Measurements from ENCODE around the gene KLHDC2. TPM values are rescaled to one million over a fixed set of nuclear protein-coding genes. Genes with fewer than 3 reads are reported as not detected.
"Not testable (repeated sequence)": the region's sequence is repeated elsewhere in the genome, so short reads cannot be mapped to it uniquely, and the experiment has no call there.

KLHDC2 gene
- total RNA-seq, 4 donors from 2014 or later: 58.9 to 89.1 (median 65.2) TPM

DNA sequence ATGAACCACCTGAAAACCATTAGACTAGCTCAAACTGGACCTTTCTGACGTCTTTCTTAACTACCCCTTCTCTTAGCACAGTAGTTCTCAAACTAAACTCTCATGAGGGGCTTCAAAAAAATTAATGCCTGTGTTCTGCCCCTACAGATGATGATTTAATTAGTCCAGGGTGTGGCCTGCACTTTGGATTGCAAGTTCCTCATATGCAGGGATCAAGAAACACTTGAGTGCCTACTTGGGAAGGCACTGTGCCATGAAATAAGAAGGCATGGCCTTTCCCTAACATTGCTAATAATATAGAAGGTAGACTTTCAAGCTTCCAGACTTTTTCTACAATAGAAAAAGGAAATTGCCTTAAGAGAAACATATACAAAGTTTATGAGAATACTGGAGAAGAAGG lies 22.8 kb upstream of the KLHDC2 start:
- no peak for DNase-seq (ENCODE audit: low spot score in 2 of 2)
- 77 to 97% methylated on average over 1 of the region's 1 CpG for WGBS, 2 donors
- no peak overlapping the region for H3K4me3 ChIP-seq (ENCODE audit: low read depth, poor library complexity, severe bottlenecking)
- intact Hi-C loops (cut with DNase I; ENCODE audit: low total_unique reads): no loop called here
- TF ChIP-seq, protein P1, sequence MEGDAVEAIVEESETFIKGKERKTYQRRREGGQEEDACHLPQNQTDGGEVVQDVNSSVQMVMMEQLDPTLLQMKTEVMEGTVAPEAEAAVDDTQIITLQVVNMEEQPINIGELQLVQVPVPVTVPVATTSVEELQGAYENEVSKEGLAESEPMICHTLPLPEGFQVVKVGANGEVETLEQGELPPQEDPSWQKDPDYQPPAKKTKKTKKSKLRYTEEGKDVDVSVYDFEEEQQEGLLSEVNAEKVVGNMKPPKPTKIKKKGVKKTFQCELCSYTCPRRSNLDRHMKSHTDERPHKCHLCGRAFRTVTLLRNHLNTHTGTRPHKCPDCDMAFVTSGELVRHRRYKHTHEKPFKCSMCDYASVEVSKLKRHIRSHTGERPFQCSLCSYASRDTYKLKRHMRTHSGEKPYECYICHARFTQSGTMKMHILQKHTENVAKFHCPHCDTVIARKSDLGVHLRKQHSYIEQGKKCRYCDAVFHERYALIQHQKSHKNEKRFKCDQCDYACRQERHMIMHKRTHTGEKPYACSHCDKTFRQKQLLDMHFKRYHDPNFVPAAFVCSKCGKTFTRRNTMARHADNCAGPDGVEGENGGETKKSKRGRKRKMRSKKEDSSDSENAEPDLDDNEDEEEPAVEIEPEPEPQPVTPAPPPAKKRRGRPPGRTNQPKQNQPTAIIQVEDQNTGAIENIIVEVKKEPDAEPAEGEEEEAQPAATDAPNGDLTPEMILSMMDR (IDR thresholded peaks at IDR 0.05): no peak
- no peak for TF ChIP-seq POLR2A (IDR thresholded peaks at IDR 0.05)

DNA sequence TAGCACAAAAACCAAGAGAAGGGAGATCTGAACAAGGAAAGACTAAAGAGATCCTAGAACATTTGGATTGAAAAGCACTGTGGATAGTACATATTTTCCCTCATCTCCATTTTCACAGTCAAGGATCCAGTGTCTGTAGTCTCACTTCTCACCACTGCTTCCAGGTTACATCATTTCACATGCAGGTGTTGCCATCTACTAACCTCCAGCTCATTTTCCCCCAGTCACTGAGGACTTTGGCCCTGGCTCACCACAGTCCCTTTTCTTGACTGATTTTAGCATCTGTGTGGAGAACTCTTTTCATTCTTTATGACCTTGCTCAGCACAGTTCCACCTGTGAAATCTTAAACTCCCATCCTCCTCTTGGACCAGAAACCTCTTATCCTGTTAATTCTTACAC lies 21.5 kb upstream of the KLHDC2 start:
- DNase-seq (ENCODE audit: low spot score in 2 of 2); H3K4me3 ChIP-seq (ENCODE audit: low read depth, poor library complexity, severe bottlenecking); intact Hi-C loops (cut with DNase I; ENCODE audit: low total_unique reads): not testable (repeated sequence)

DNA sequence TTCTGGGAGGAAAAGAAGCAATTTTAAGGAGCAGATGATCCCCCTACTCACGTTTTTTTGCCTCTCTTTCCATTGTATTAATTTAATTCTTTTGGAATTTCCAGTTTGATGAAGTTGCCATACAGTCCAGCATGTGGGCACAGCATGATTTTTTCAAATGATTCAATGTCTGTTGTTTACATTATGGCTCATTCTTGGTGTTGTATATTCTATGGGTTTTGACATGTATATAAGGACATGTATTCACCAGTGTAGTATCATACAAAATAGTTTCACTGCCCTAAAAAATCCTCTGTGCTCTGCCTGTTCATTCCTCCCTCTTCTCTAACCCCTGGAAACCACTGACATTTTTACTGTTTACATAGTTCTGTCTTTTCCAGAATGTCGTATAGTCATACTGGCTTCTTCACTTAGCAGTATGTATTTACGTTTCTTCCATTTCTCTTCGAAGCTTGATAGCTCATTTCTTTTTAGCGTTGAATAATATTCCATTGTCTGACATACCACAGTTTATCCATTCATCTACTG lies 13.3 kb upstream of the KLHDC2 start:
- intact Hi-C loops (cut with DNase I; ENCODE audit: low total_unique reads): no loop called here
- 87 to 89% methylated on average over 5 of the region's 5 CpGs for WGBS, 2 donors
- no peak overlapping the region for H3K4me3 ChIP-seq (ENCODE audit: low read depth, poor library complexity, severe bottlenecking)
- no peak for DNase-seq (ENCODE audit: low spot score in 2 of 2)
- TF ChIP-seq, protein P1 (IDR thresholded peaks at IDR 0.05): no peak
- no peak for TF ChIP-seq POLR2A (IDR thresholded peaks at IDR 0.05)

DNA sequence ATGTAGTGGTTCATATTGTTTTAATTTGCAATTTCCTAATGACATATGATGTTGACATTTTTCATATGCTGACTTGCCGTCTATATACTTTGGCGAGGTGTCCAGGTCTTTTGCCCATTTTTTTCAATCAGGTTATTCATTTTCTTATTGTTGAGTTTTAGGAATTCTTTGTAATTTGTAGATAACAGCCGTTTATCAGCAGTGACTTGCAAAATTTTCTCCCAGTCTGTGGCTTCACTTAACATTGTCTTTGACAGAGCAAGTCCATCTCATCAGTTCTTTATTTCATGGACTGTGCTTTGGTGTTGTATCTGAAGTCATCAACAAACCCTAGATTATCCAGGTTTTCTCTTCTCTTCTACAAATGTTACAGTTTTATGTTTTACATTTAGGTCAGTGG lies 12.6 kb upstream of the KLHDC2 start:
- intact Hi-C loops (cut with DNase I; ENCODE audit: low total_unique reads): no loop called here
- H3K4me3 ChIP-seq (ENCODE audit: low read depth, poor library complexity, severe bottlenecking): no peak overlapping the region
- TF ChIP-seq, protein P1 (IDR thresholded peaks at IDR 0.05): no peak
- TF ChIP-seq POLR2A (IDR thresholded peaks at IDR 0.05): no peak
- no peak for DNase-seq (ENCODE audit: low spot score in 2 of 2)
- 72 to 82% methylated on average over 3 of the region's 3 CpGs for WGBS, 2 donors

DNA sequence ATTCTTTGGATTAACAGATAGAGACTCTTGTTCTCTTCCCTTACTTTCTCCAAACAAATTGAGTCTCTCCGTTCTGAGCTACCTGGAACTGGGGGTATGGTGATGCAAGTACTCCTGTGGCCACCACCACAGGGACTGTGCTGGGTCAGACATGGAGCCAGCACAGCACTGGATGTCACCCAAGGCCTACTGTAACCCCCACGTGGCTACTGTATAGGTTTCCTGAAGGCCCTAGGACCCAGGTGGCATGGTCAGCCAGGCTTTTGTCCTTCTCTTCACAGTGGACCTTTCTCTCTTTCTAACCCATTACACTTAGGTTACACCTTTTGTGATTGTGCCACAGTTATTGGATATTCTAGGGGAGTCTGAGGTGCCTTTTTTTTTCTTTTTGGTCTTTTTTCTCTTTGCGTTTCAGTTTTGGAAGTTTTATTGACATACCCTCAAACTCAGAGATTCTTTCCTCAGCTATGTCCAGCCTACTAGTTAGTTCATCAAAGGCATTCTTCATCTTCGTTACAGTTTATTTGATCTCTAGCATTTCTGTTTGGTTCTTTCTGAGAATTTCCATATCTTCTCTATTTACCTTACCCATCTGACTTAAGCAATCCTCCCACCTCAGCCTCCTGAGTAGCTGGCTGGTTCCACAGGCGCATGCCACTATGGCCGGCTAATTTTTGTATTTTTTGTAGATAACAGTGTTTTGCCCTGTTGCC lies 6.0 kb upstream of the KLHDC2 start:
- no peak for TF ChIP-seq POLR2A (IDR thresholded peaks at IDR 0.05)
- TF ChIP-seq, protein P1 (IDR thresholded peaks at IDR 0.05): no peak
- H3K4me3 ChIP-seq (ENCODE audit: low read depth, poor library complexity, severe bottlenecking): no peak overlapping the region
- intact Hi-C loops (cut with DNase I; ENCODE audit: low total_unique reads): loop anchor here (10.0 kb wide), 1 partner anchor 127 kb away; the partner anchor contains the start of gene DNAAF2
- WGBS, 2 donors: 88 to 89% methylated on average over 6 of the region's 6 CpGs
- DNase-seq (ENCODE audit: low spot score in 2 of 2): no peak

DNA sequence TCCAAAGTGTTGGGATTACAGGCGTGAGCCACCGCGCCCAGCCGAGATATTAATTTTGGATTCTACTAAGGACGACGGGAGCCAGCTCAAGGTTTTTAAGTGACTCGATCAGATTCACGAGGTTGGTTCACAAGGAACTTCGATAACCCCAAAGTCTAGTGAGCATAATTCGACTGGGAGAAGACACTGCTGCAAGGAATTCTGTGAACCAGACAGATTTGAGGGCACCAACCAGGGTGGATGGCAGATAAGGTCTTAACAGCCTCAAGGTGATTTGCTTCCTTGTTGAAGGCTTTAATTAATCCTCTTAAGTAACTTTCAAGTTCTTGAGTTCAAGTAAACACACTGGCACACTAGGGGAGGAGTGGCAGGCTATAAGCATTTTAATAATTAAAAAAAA lies 1.1 kb upstream of the KLHDC2 start:
- TF ChIP-seq, protein P1 (IDR thresholded peaks at IDR 0.05): no peak
- no peak for TF ChIP-seq POLR2A (IDR thresholded peaks at IDR 0.05)
- no peak overlapping the region for H3K4me3 ChIP-seq (ENCODE audit: low read depth, poor library complexity, severe bottlenecking)
- WGBS, 2 donors: 54 to 62% methylated on average over 10 of the region's 10 CpGs
- intact Hi-C loops (cut with DNase I; ENCODE audit: low total_unique reads): loop anchor here (10.0 kb wide), 1 partner anchor 132 kb away; the partner anchor contains the start of gene DNAAF2
- no peak for DNase-seq (ENCODE audit: low spot score in 2 of 2)

All from lower leg skin (tissue), 4 donors.